Neural crest cell (in vitro differentiated cells): Measurements from ENCODE around the gene HLA-DPA1. TPM values are rescaled to one million over a fixed set of nuclear protein-coding genes. Genes with fewer than 3 reads are reported as not detected.
A peak's percentile ranks its signal among the peaks of the same experiment; 100 is the strongest.

Experiments
- DNase-seq: peaks from one replicate; pipeline ENCODE4 v3.0.0; 2021; ENCODE audit warnings: low read depth, mixed read lengths, low spot score
- H3K27ac Mint-ChIP-seq: one replicate; pipeline ENCODE4 v1.8.0; 2021; ENCODE audit warnings: mild to moderate bottlenecking, mixed read lengths; ENCODE audit not compliant: unreplicated experiment
- H3K27me3 Mint-ChIP-seq: 2 replicates; pipeline ENCODE4 v1.8.0; 2021; ENCODE audit warnings: low read depth, mild to moderate bottlenecking, mixed read lengths
- H3K36me3 Mint-ChIP-seq: 2 replicates; pipeline ENCODE4 v1.8.0; 2021; ENCODE audit warnings: low read depth, mild to moderate bottlenecking, mixed read lengths
- H3K4me1 Mint-ChIP-seq: 2 replicates; pipeline ENCODE4 v1.8.0; 2021; ENCODE audit warnings: mixed read lengths
- H3K4me3 Mint-ChIP-seq: one replicate; pipeline ENCODE4 v1.8.0; 2021; ENCODE audit warnings: mild to moderate bottlenecking, mixed read lengths
- H3K9me3 Mint-ChIP-seq: 2 replicates; pipeline ENCODE4 v1.8.0; 2021; ENCODE audit warnings: mixed read lengths
- CTCF ChIP-seq: fragments of 200-600 bp; sonication (generic); conservative IDR thresholded peaks from 2 replicates; pipeline ENCODE4 v1.5.0; 2021; ENCODE audit warnings: antibody characterized with exemption, mild to moderate bottlenecking
- total RNA-seq: library from RNA; stranded (reverse); gene quantifications from 2 replicates; pipeline ENCODE4 v1.2.1, GENCODE V29; 2021

The HLA-DPA1 gene
- total RNA-seq, 1 donor from 2014 or later = 1.8 TPM

DNA sequence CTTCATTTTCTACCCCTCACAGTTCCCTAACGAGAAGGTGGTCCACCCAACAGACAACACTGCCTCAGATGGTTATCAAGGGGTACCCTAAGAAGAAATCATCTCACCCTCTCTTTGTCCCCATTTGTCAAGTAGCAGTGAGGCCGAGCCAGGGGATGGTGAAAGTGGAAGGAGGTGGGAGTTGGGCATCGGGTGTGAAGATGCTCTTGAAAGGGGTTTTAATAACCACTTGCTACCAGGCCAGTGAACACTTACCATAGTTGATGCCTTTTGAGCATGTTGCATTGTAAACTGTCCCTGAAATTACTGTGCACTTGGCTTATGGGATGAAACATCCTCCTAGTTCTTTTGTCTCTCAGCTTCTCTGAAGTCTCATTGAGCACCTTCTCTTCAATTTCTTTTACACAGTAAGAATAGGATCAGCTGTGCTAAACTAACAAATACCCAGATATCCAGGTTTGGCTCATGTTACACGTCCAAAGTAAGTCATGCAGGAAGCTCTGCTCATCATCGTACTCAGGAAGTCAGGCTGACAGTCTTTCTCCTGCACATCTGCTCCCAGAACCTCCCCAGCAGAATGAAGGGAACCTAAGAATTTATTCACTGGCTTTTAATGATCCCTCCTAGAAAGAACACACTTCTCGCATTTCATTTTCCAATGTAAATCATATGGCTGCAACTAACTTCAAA is 15.6 kb upstream of the HLA-DPA1 start:
- Mint-ChIP-seq H3K27me3 (peaks cover 4% of the 10 kb centered on the region), H3K4me3 (no peak overlapping the region), H3K27ac (no peak overlapping the region), H3K36me3 (no peaks in the 10 kb centered on the region), H3K9me3 (no peaks in the 10 kb centered on the region), H3K4me1 (no peaks in the 10 kb centered on the region)
- no peak for TF ChIP-seq CTCF
- no peak for DNase-seq

- H3K27ac Mint-ChIP-seq = no peak overlapping the region
- no peak overlapping the region for H3K4me3 Mint-ChIP-seq
These were observed 14.9 kb upstream of the HLA-DPA1 start for GRCh38 chr6:33088258-33088930.

DNA sequence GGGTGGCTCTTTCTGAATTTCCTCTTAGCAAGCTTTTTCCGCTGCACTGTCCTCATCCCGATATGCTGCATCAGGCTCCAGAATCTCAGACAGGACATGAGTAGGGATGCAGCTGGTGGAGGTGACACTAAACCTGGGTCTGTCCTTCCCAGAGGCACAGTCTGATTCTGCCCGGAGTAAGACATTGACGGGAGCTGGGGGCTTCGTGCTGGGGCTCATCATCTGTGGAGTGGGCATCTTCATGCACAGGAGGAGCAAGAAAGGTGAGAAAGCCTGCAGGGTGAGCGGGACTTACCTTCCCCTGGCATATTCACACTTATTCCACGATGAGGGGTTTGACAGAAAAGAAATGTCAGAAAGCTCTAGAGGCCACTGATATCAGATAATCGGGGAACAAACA is 12.2 kb upstream of the HLA-DPA1 start:
- no peak for TF ChIP-seq CTCF
- no peak overlapping the region for H3K27ac Mint-ChIP-seq
- no peak overlapping the region for H3K4me3 Mint-ChIP-seq
- peaks cover 6% of the 10 kb centered on the region for H3K27me3 Mint-ChIP-seq
- H3K4me1 Mint-ChIP-seq = peaks cover 20% of the 10 kb centered on the region
- DNase-seq = no peak
- no peaks in the 10 kb centered on the region for H3K36me3 Mint-ChIP-seq
- no peaks in the 10 kb centered on the region for H3K9me3 Mint-ChIP-seq

More at GRCh38 chr6:33088258-33088930, 14.9 kb upstream of the HLA-DPA1 start:
- TF ChIP-seq CTCF = no peak
- H3K4me1 Mint-ChIP-seq = no peaks in the 10 kb centered on the region
- H3K36me3 Mint-ChIP-seq = no peaks in the 10 kb centered on the region
- DNase-seq = no peak
- H3K27me3 Mint-ChIP-seq = peaks cover 2% of the 10 kb centered on the region
- H3K9me3 Mint-ChIP-seq = no peaks in the 10 kb centered on the region

DNA sequence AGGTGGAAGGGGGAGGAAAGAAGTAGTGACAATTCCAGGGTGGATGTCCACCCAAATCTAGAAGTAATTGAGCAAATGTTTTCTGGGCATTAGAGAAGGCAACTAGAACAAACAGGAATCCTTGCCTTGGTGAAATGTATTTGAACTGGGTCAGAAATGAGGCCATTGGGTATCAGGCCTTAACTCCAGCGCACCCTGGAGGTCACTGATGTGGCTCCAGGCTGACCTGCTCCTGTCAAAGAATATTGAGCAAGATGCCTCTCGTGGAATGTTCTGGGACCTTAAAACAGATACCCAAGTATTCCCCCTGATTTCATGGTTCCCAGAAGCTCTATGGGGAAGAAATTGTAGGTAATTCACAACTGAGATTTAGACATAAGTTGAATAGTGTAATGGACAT is 9.3 kb upstream of the HLA-DPA1 start:
- H3K4me3 Mint-ChIP-seq = peak overlapping the region; percentile 76
- no peak for DNase-seq
- peak; percentile 63 for TF ChIP-seq CTCF

GRCh38 chr6:33081098-33081824 is 7.8 kb upstream of the HLA-DPA1 start:
- H3K36me3 Mint-ChIP-seq = no peaks in the 10 kb centered on the region
- H3K27ac Mint-ChIP-seq = no peak overlapping the region
- DNase-seq = no peak
- H3K4me3 Mint-ChIP-seq = peak overlapping the region; percentile 93
- peaks cover 29% of the 10 kb centered on the region for H3K4me1 Mint-ChIP-seq
- H3K27me3 Mint-ChIP-seq = peaks cover 26% of the 10 kb centered on the region
- TF ChIP-seq CTCF = no peak
- H3K9me3 Mint-ChIP-seq = no peaks in the 10 kb centered on the region

More for the DNA sequence above, 9.3 kb upstream of the HLA-DPA1 start:
- Mint-ChIP-seq H3K4me1 (peaks cover 29% of the 10 kb centered on the region), H3K27ac (no peak overlapping the region), H3K9me3 (no peaks in the 10 kb centered on the region), H3K36me3 (no peaks in the 10 kb centered on the region), H3K27me3 (peaks cover 19% of the 10 kb centered on the region)
